ENCODE data around the gene MYPOP.

The MYPOP gene

GRCh38 chr19:45889210-45889885 is 13.1 kb downstream of the MYPOP start:
- 74% methylated on average over 6 of the region's 6 CpGs for WGBS
- H3K9ac ChIP-seq (ENCODE audit: low read depth, low read length) = no peak overlapping the region

GRCh38 chr19:45887200-45887710 is 15.2 kb downstream of the MYPOP start:
- Histone ChIP-seq H3K36me3 (ENCODE audit: insufficient read depth, low read length) (no peaks in the 10 kb centered on the region), H3K9me3 (ENCODE audit: insufficient read depth, low read depth, low read length) (no peaks in the 10 kb centered on the region), H3K4me1 (ENCODE audit: insufficient read depth, low read length) (peaks cover 6% of the 10 kb centered on the region), H3K9ac (ENCODE audit: low read depth, low read length) (peak overlapping the region; percentile 80), H3K27me3 (ENCODE audit: insufficient read depth, low read length) (no peaks in the 10 kb centered on the region), H3K4me3 (ENCODE audit: low read length) (peak overlapping the region; percentile 81), H3K27ac (ENCODE audit: low read depth, low read length) (peak overlapping the region; percentile 93)
- WGBS = 56% methylated on average over 10 of the region's 10 CpGs

More at GRCh38 chr19:45889210-45889885, 13.1 kb downstream of the MYPOP start:
- no peaks in the 10 kb centered on the region for H3K27me3 ChIP-seq (ENCODE audit: insufficient read depth, low read length)
- H3K4me3 ChIP-seq (ENCODE audit: low read length) = no peak overlapping the region
- 0 out of 2 replicates have a peak, but pooled peaks cover 3% of the 10 kb centered on the region for H3K4me1 ChIP-seq (ENCODE audit: insufficient read depth, low read length)
- H3K9me3 ChIP-seq (ENCODE audit: insufficient read depth, low read depth, low read length) = no peaks in the 10 kb centered on the region
- no peaks in the 10 kb centered on the region for H3K36me3 ChIP-seq (ENCODE audit: insufficient read depth, low read length)
- H3K27ac ChIP-seq (ENCODE audit: low read depth, low read length) = no peak overlapping the region

- Histone ChIP-seq H3K9me3 (ENCODE audit: insufficient read depth, low read depth, low read length) (no peaks in the 10 kb centered on the region), H3K4me1 (ENCODE audit: insufficient read depth, low read length) (peaks cover 13% of the 10 kb centered on the region), H3K27me3 (ENCODE audit: insufficient read depth, low read length) (no peaks in the 10 kb centered on the region), H3K4me3 (ENCODE audit: low read length) (peak overlapping the region; percentile 81), H3K27ac (ENCODE audit: low read depth, low read length) (peak overlapping the region; percentile 93), H3K36me3 (ENCODE audit: insufficient read depth, low read length) (no peaks in the 10 kb centered on the region), H3K9ac (ENCODE audit: low read depth, low read length) (peak overlapping the region; percentile 80)
- under 1% methylated on average over 27 of the region's 32 CpGs for WGBS
These were observed 15.8 kb downstream of the MYPOP start for GRCh38 chr19:45886427-45887199.

GRCh38 chr19:45885556-45886426 is 16.6 kb downstream of the MYPOP start, which contains the start of gene IRF2BP1:
Gene IRF2BP1, minus strand, starts transcription at chr19:45886141. Its CDS starts 367 bp downstream, at chr19:45885774.
- H3K9ac ChIP-seq (ENCODE audit: low read depth, low read length) = peak within 1 kb of the TSS; percentile 80
- under 1% methylated on average over 107 of the region's 107 CpGs for WGBS
- peak within 1 kb of the TSS; percentile 93 for H3K27ac ChIP-seq (ENCODE audit: low read depth, low read length)
- no peaks in the 10 kb centered on the region for H3K27me3 ChIP-seq (ENCODE audit: insufficient read depth, low read length)
- peak within 1 kb of the TSS; percentile 81 for H3K4me3 ChIP-seq (ENCODE audit: low read length)
- no peaks in the 10 kb centered on the region for H3K9me3 ChIP-seq (ENCODE audit: insufficient read depth, low read depth, low read length)
- no peaks in the 10 kb centered on the region for H3K36me3 ChIP-seq (ENCODE audit: insufficient read depth, low read length)
- peaks cover 19% of the 10 kb centered on the region for H3K4me1 ChIP-seq (ENCODE audit: insufficient read depth, low read length)

GRCh38 chr19:45884682-45885555 is 17.5 kb downstream of the MYPOP start:
- WGBS = 70% methylated on average over 72 of the region's 72 CpGs
- Histone ChIP-seq H3K36me3 (ENCODE audit: insufficient read depth, low read length) (no peaks in the 10 kb centered on the region), H3K9me3 (ENCODE audit: insufficient read depth, low read depth, low read length) (no peaks in the 10 kb centered on the region), H3K27me3 (ENCODE audit: insufficient read depth, low read length) (no peaks in the 10 kb centered on the region), H3K4me1 (ENCODE audit: insufficient read depth, low read length) (peaks cover 19% of the 10 kb centered on the region), H3K27ac (ENCODE audit: low read depth, low read length) (peak overlapping the region; percentile 76; the same call in 1 of the 2 replicates), H3K4me3 (ENCODE audit: low read length) (peak overlapping the region; percentile 81), H3K9ac (ENCODE audit: low read depth, low read length) (peak overlapping the region; percentile 80)

- Histone ChIP-seq H3K9ac (ENCODE audit: low read depth, low read length) (no peak overlapping the region), H3K9me3 (ENCODE audit: insufficient read depth, low read depth, low read length) (no peaks in the 10 kb centered on the region), H3K27ac (ENCODE audit: low read depth, low read length) (no peak overlapping the region), H3K27me3 (ENCODE audit: insufficient read depth, low read length) (no peaks in the 10 kb centered on the region), H3K4me1 (ENCODE audit: insufficient read depth, low read length) (peaks cover 19% of the 10 kb centered on the region), H3K4me3 (ENCODE audit: low read length) (no peak overlapping the region), H3K36me3 (ENCODE audit: insufficient read depth, low read length) (no peaks in the 10 kb centered on the region)
- WGBS = 94% methylated on average over 57 of the region's 57 CpGs
These were observed 18.3 kb downstream of the MYPOP start for GRCh38 chr19:45883881-45884681.

GRCh38 chr19:45883586-45883880 is 18.9 kb downstream of the MYPOP start:
- Histone ChIP-seq H3K9me3 (ENCODE audit: insufficient read depth, low read depth, low read length) (no peaks in the 10 kb centered on the region), H3K9ac (ENCODE audit: low read depth, low read length) (no peak overlapping the region), H3K36me3 (ENCODE audit: insufficient read depth, low read length) (no peaks in the 10 kb centered on the region), H3K27me3 (ENCODE audit: insufficient read depth, low read length) (no peaks in the 10 kb centered on the region), H3K4me3 (ENCODE audit: low read length) (no peak overlapping the region), H3K4me1 (ENCODE audit: insufficient read depth, low read length) (peaks cover 19% of the 10 kb centered on the region), H3K27ac (ENCODE audit: low read depth, low read length) (no peak overlapping the region)
- 5% methylated on average over 3 of the region's 5 CpGs for whole genome bisulfite sequencing

- peak overlapping the region; percentile 32 for H3K9ac ChIP-seq (ENCODE audit: low read depth, low read length)
- peaks cover 19% of the 10 kb centered on the region for H3K4me1 ChIP-seq (ENCODE audit: insufficient read depth, low read length)
- H3K36me3 ChIP-seq (ENCODE audit: insufficient read depth, low read length) = no peaks in the 10 kb centered on the region
- WGBS = 2% methylated on average over 45 of the region's 47 CpGs
- no peaks in the 10 kb centered on the region for H3K9me3 ChIP-seq (ENCODE audit: insufficient read depth, low read depth, low read length)
- H3K4me3 ChIP-seq (ENCODE audit: low read length) = peak overlapping the region; percentile 54
- H3K27me3 ChIP-seq (ENCODE audit: insufficient read depth, low read length) = no peaks in the 10 kb centered on the region
- peak overlapping the region; percentile 93; the same call in 1 of the 2 replicates for H3K27ac ChIP-seq (ENCODE audit: low read depth, low read length)
These were observed 19.5 kb downstream of the MYPOP start for GRCh38 chr19:45882652-45883585.

GRCh38 chr19:45881909-45882528 is 20.4 kb downstream of the MYPOP start:
- Histone ChIP-seq H3K27me3 (ENCODE audit: insufficient read depth, low read length) (no peaks in the 10 kb centered on the region), H3K4me1 (ENCODE audit: insufficient read depth, low read length) (peaks cover 19% of the 10 kb centered on the region), H3K9me3 (ENCODE audit: insufficient read depth, low read depth, low read length) (no peaks in the 10 kb centered on the region), H3K4me3 (ENCODE audit: low read length) (peak overlapping the region; percentile 54), H3K27ac (ENCODE audit: low read depth, low read length) (peak overlapping the region; percentile 93; the same call in 1 of the 2 replicates), H3K36me3 (ENCODE audit: insufficient read depth, low read length) (no peaks in the 10 kb centered on the region), H3K9ac (ENCODE audit: low read depth, low read length) (peak overlapping the region; percentile 32)
- WGBS = 27% methylated on average over 4 of the region's 4 CpGs
